ENCODE data around the gene KCNS1. TPM values are rescaled to one million over a fixed set of nuclear protein-coding genes. Genes with fewer than 3 reads are reported as not detected.

Gene KCNS1
- total RNA-seq, 1 experiment from 2014 or later = not detected

GRCh38 chr20:45109634-45110033, 8.7 kb upstream of the KCNS1 start:
- Histone ChIP-seq H3K4me3 (ENCODE audit: low read depth in 2 of 2, low read length in 2 of 2) (no peak overlapping the region), H3K9me3 (ENCODE audit: control insufficient read depth, insufficient read depth, low read depth, low read length) (no peaks in the 10 kb centered on the region), H3K4me1 (ENCODE audit: control insufficient read depth, insufficient read depth, low read length) (no peaks in the 10 kb centered on the region; the same call in 1 of the 2 replicates), H3K36me3 (ENCODE audit: control insufficient read depth, insufficient read depth, low read length) (no peaks in the 10 kb centered on the region), H3K27ac (ENCODE audit: low read length) (no peak overlapping the region), H3K27me3 (ENCODE audit: control insufficient read depth, insufficient read depth, low read length) (peaks cover 4% of the 10 kb centered on the region)
- no peak for TF ChIP-seq TCF7L2 (IDR thresholded peaks at IDR 0.05; ENCODE audit: low read depth, low read length)
- no peak for TF ChIP-seq POLR2AphosphoS5 (IDR thresholded peaks at IDR 0.05; ENCODE audit: low read depth, low read length)
- TF ChIP-seq REST (IDR thresholded peaks at IDR 0.05; ENCODE audit: insufficient read depth in 1 of 2, low read depth in 2 of 2, low read length in 1 of 2) = no peak
- no peak for TF ChIP-seq SIN3A (IDR thresholded peaks at IDR 0.05; ENCODE audit: borderline replicate concordance, insufficient read depth, low read depth, low read length)
- no peak for TF ChIP-seq CTCF (IDR thresholded peaks at IDR 0.05)
- no peak for DNase-seq (ENCODE audit: low read depth, low spot score)
- in situ Hi-C loops (cut with HindIII; ENCODE audit: low pct_unique_long_range_greater_than_20kb, low sequenced_read_pairs) = no loop called here
- ChIA-PET POLR2A (no interaction called here), CTCF (interaction anchor here (0.7 kb wide), 1 partner anchor 181 kb away, joined by 3 read pairs; no protein-coding TSS in a partner anchor)
- intact Hi-C loops (cut with micrococcal nuclease; ENCODE audit: unreplicated experiment) = loop anchor here (10.0 kb wide), 1 partner anchor 185 kb away; no protein-coding TSS in a partner anchor
- BruUV-seq (replicated peaks) = no TSS peak
- no peak for ATAC-seq

- ATAC-seq = no peak
- Histone ChIP-seq H3K9me3 (ENCODE audit: control insufficient read depth, insufficient read depth, low read depth, low read length) (no peaks in the 10 kb centered on the region), H3K27me3 (ENCODE audit: control insufficient read depth, insufficient read depth, low read length) (peaks cover 4% of the 10 kb centered on the region), H3K27ac (ENCODE audit: low read length) (no peak overlapping the region), H3K36me3 (ENCODE audit: control insufficient read depth, insufficient read depth, low read length) (no peaks in the 10 kb centered on the region), H3K4me1 (ENCODE audit: control insufficient read depth, insufficient read depth, low read length) (no peaks in the 10 kb centered on the region; the same call in 1 of the 2 replicates), H3K4me3 (ENCODE audit: low read depth in 2 of 2, low read length in 2 of 2) (no peak overlapping the region)
- TF ChIP-seq REST (IDR thresholded peaks at IDR 0.05; ENCODE audit: insufficient read depth in 1 of 2, low read depth in 2 of 2, low read length in 1 of 2) (no peak), SIN3A (IDR thresholded peaks at IDR 0.05; ENCODE audit: borderline replicate concordance, insufficient read depth, low read depth, low read length) (no peak), POLR2AphosphoS5 (IDR thresholded peaks at IDR 0.05; ENCODE audit: low read depth, low read length) (no peak), CTCF (IDR thresholded peaks at IDR 0.05) (no peak), TCF7L2 (IDR thresholded peaks at IDR 0.05; ENCODE audit: low read depth, low read length) (no peak)
- BruUV-seq (replicated peaks) = no TSS peak
- ChIA-PET POLR2A (no interaction called here), CTCF (no interaction called here)
- DNase-seq (ENCODE audit: low read depth, low spot score) = no peak
- in situ Hi-C loops (cut with HindIII; ENCODE audit: low pct_unique_long_range_greater_than_20kb, low sequenced_read_pairs) = no loop called here
- intact Hi-C loops (cut with micrococcal nuclease; ENCODE audit: unreplicated experiment) = loop anchor here (10.0 kb wide), 1 partner anchor 189 kb away; no protein-coding TSS in a partner anchor
These were observed 4.4 kb upstream of the KCNS1 start for GRCh38 chr20:45105317-45105716.

All from Panc1 (cell line).